ENCODE results near the gene HS3ST4. TPM values are rescaled to one million over a fixed set of nuclear protein-coding genes. Genes with fewer than 3 reads are reported as not detected.

HS3ST4 gene
- total RNA-seq, 1 donor from 2014 or later = 0.18 TPM

DNA sequence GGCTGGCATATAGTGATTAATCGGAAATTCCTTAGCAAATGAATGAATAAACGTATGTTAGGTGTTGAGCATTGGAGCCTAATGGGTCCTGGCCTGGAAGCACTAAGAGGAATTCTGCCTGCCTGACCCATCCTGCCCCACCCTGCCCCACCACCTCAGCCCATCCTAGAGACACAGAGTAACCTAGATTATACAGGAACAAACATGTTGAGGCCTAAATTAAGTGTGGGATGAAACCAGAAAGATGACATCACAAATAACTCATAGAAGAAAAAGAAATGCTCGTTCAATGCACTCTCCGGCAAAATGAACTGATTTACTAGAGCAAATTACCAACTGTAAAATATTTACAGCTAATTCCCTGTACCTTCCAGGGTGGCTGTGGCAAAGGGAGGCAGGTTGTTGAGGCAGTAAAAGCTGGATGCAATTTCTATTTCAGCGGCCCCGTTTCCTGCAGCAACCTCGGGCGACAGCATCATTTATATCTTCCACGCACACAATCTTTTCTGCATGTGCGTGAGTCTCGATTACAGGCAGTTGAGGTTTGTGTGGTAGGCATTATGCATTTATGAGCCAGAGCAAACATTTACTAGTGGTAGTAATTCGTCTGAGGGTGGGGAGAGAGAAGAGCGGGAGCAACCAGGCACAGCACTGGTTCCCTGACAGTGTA lies 417.2 kb downstream of the HS3ST4 start:
- DNase-seq (no peak), ATAC-seq (no peak)
- no peaks in the 10 kb centered on the region for H3K36me3 ChIP-seq
- H3K27ac ChIP-seq = no peak overlapping the region
- intact Hi-C loops (cut with DNase I) = no loop called here
- H3K4me3 ChIP-seq = no peak overlapping the region
- H3K9me3 ChIP-seq = no peaks in the 10 kb centered on the region
- TF ChIP-seq, protein P1, sequence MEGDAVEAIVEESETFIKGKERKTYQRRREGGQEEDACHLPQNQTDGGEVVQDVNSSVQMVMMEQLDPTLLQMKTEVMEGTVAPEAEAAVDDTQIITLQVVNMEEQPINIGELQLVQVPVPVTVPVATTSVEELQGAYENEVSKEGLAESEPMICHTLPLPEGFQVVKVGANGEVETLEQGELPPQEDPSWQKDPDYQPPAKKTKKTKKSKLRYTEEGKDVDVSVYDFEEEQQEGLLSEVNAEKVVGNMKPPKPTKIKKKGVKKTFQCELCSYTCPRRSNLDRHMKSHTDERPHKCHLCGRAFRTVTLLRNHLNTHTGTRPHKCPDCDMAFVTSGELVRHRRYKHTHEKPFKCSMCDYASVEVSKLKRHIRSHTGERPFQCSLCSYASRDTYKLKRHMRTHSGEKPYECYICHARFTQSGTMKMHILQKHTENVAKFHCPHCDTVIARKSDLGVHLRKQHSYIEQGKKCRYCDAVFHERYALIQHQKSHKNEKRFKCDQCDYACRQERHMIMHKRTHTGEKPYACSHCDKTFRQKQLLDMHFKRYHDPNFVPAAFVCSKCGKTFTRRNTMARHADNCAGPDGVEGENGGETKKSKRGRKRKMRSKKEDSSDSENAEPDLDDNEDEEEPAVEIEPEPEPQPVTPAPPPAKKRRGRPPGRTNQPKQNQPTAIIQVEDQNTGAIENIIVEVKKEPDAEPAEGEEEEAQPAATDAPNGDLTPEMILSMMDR (IDR thresholded peaks at IDR 0.05) = no peak
- H3K27me3 ChIP-seq (ENCODE audit: low read depth) = no peaks in the 10 kb centered on the region
- no peaks in the 10 kb centered on the region for H3K4me1 ChIP-seq

DNA sequence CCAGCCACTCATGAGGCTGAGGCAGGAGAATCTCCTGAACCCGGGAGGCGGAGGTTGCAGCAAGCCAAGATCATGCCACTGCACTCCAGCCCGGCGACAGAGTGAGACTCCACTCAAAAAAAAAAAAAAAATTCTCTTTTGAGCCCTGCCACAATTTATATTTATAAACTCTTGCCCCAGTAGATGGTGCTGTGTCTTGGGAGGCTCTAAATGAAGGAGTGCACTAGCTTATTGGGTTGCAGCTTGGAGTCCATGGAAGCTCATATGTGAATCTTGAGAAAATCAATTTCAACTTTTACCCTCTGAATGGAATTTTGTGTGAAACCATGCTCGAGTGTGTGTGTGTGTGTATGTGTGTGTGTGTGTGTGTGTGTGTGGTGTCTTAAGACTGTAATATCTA lies 420.1 kb downstream of the HS3ST4 start:
- DNase-seq = no peak
- intact Hi-C loops (cut with DNase I) = no loop called here
- Histone ChIP-seq H3K27ac (no peak overlapping the region), H3K4me3 (no peak overlapping the region), H3K4me1 (no peaks in the 10 kb centered on the region), H3K36me3 (no peaks in the 10 kb centered on the region), H3K9me3 (no peaks in the 10 kb centered on the region), H3K27me3 (ENCODE audit: low read depth) (no peaks in the 10 kb centered on the region)
- no peak for ATAC-seq
- TF ChIP-seq, protein P1 (IDR thresholded peaks at IDR 0.05) = no peak

DNA sequence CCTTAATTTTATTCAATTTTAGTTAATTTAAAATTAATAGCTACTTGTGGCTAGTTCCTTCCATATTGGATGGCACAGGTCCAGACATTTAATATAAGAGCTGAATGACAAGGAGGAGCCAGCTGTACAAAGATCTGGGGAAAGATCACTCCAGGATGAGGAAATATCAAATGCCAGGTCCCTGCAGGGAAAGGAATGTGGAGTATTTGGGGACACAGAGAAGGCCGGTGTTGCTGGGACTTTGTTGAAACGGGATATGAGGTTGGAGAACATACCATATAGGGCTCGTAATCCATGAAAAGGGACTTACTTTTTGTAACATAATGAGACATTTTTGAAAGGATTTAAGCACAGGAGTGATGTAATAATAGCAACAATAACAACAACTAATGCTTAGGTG lies 426.8 kb downstream of the HS3ST4 start:
- Histone ChIP-seq H3K36me3 (no peaks in the 10 kb centered on the region), H3K27ac (no peak overlapping the region), H3K4me3 (no peak overlapping the region), H3K4me1 (no peaks in the 10 kb centered on the region), H3K27me3 (ENCODE audit: low read depth) (no peaks in the 10 kb centered on the region), H3K9me3 (no peaks in the 10 kb centered on the region)
- TF ChIP-seq, protein P1 (IDR thresholded peaks at IDR 0.05) = no peak
- ATAC-seq = no peak
- DNase-seq = no peak
- intact Hi-C loops (cut with DNase I) = no loop called here

DNA sequence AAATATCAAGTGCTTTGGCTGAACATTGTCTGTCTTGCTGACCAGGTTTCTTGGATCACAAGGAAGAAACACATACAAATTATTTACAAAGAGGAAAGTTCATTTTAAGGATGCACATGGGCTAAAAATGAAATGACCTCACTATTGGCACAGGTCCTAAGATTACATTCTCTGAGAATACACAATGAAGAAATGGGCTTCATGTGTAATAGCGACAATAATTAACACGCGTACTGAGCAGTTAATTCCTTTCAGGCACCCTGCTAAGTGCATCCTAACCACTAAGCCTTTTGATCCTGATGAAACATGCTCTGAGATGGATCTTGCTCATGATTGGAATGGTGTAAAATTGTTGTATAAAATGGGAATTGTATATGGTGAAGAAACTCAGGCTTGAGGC lies 429.0 kb downstream of the HS3ST4 start:
- Histone ChIP-seq H3K9me3 (no peaks in the 10 kb centered on the region), H3K36me3 (no peaks in the 10 kb centered on the region), H3K4me1 (no peaks in the 10 kb centered on the region), H3K27ac (no peak overlapping the region), H3K27me3 (ENCODE audit: low read depth) (no peaks in the 10 kb centered on the region), H3K4me3 (no peak overlapping the region)
- intact Hi-C loops (cut with DNase I) = no loop called here
- TF ChIP-seq, protein P1 (IDR thresholded peaks at IDR 0.05) = no peak
- DNase-seq (no peak), ATAC-seq (no peak)

DNA sequence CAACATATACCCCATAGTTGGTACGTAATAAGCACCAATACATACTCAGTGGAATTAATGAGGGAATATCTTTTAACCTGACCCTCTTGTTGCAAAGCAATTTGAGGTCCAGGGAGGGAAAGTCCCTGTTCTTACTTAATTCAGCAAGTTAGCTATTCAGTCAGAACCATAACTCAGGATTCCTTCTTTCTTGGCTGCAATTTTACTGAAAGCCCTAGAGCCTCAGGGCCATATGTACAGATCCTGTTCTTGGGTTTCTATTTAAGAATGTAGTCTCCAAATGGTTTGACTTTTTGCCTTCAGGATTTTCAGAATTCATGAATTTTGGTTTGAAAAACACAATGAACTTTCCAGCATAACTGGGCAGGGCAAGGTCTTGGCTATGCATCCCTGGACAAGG lies 436.5 kb downstream of the HS3ST4 start:
- Histone ChIP-seq H3K27me3 (ENCODE audit: low read depth) (no peaks in the 10 kb centered on the region), H3K9me3 (no peaks in the 10 kb centered on the region), H3K27ac (no peak overlapping the region), H3K4me3 (no peak overlapping the region), H3K36me3 (no peaks in the 10 kb centered on the region), H3K4me1 (no peaks in the 10 kb centered on the region)
- TF ChIP-seq, protein P1 (IDR thresholded peaks at IDR 0.05) = no peak
- intact Hi-C loops (cut with DNase I) = no loop called here
- no peak for ATAC-seq
- DNase-seq = no peak

Data from lower lobe of right lung (tissue), 2 donors.